Measurements from ENCODE around the gene SUPT5H.

- TF ChIP-seq SMARCA5 (IDR thresholded peaks at IDR 0.05) = no peak
- TF ChIP-seq EGR1 (IDR thresholded peaks at IDR 0.05; ENCODE audit: borderline replicate concordance in 1 of 2, low read depth in 2 of 2, low read length in 2 of 2) = no peak
- no peak for TF ChIP-seq RFX5 (IDR thresholded peaks at IDR 0.05; ENCODE audit: low read depth, low read length)
- TF ChIP-seq, protein P1, sequence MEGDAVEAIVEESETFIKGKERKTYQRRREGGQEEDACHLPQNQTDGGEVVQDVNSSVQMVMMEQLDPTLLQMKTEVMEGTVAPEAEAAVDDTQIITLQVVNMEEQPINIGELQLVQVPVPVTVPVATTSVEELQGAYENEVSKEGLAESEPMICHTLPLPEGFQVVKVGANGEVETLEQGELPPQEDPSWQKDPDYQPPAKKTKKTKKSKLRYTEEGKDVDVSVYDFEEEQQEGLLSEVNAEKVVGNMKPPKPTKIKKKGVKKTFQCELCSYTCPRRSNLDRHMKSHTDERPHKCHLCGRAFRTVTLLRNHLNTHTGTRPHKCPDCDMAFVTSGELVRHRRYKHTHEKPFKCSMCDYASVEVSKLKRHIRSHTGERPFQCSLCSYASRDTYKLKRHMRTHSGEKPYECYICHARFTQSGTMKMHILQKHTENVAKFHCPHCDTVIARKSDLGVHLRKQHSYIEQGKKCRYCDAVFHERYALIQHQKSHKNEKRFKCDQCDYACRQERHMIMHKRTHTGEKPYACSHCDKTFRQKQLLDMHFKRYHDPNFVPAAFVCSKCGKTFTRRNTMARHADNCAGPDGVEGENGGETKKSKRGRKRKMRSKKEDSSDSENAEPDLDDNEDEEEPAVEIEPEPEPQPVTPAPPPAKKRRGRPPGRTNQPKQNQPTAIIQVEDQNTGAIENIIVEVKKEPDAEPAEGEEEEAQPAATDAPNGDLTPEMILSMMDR (IDR thresholded peaks at IDR 0.05 in 2 of 3, conservative IDR thresholded peaks at IDR 0.05 in 1 of 3; ENCODE audit: control insufficient read depth in 2 of 3, extremely low read depth in 1 of 3, insufficient read depth in 1 of 3, low read depth in 3 of 3, low read length in 3 of 3) = no peak
- TF ChIP-seq POLR2A (IDR thresholded peaks at IDR 0.05; ENCODE audit: low read depth, low read length) = no peak
- no peak for TF ChIP-seq SP1 (IDR thresholded peaks at IDR 0.05; ENCODE audit: low read depth, low read length)
- TF ChIP-seq GATAD2B (conservative IDR thresholded peaks at IDR 0.05; ENCODE audit: low read depth) = no peak
- no peak for TF ChIP-seq ZNF207 (IDR thresholded peaks at IDR 0.05; ENCODE audit: borderline replicate concordance)
These were observed 35.8 kb downstream of the SUPT5H start for GRCh38 chr19:39481229-39481545.

Measured in GM12878 (cell line).